Colonic mucosa (tissue), 4 donors: Measurements from ENCODE around the gene OBI1. TPM values are rescaled to one million over a fixed set of nuclear protein-coding genes. Genes with fewer than 3 reads are reported as not detected.

Source experiments
- DNase-seq: peaks from one replicate; pipeline ENCODE4 v3.0.0-alpha.2; 2020
- H3K27ac ChIP-seq: fragments of 200-600 bp; one replicate; pipeline ENCODE4 v1.8.0; 2021
- H3K27me3 ChIP-seq: fragments of 200-600 bp; one replicate; pipeline ENCODE4 v1.8.0; 2021
- H3K36me3 ChIP-seq: fragments of 200-600 bp; one replicate; pipeline ENCODE4 v1.8.0; 2021
- H3K4me1 ChIP-seq: fragments of 200-600 bp; one replicate; pipeline ENCODE4 v1.8.0; 2021; ENCODE audit warnings: mild to moderate bottlenecking
- H3K4me3 ChIP-seq: fragments of 200-600 bp; one replicate; pipeline ENCODE4 v1.8.0; 2021
- H3K9ac ChIP-seq, 2 donors: one replicate each; pipeline ENCODE4 v1.7.0; 2013; ENCODE audit warnings: control low read depth in 2 of 2, low read depth in 2 of 2, low read length in 2 of 2
- H3K9me3 ChIP-seq: fragments of 200-600 bp; one replicate; pipeline ENCODE4 v1.8.0; 2021
- CTCF ChIP-seq: fragments of 200-600 bp; IDR thresholded peaks from one replicate; pipeline ENCODE4 v1.8.0; 2022; ENCODE audit warnings: antibody characterized with exemption, mild to moderate bottlenecking
- intact Hi-C: fragments of 100-400 bp; cut with DNase I; formaldehyde crosslinking; loops from one replicate; pipeline ENCODE4 v1.14.1; 2022
- total RNA-seq, 2 donors: library from RNA; stranded (reverse); fragmentation: NEBNext Ultra II Directional in 1 of 2; extraction: Animal tissue kit (Norgen Biotek cat#: 25700) in 1 of 2; gene quantifications; one replicate each; pipeline ENCODE4 v1.2.1, GENCODE V29; 2021
- donor health status: healthy.
- donor health status: DM: no; HTN: no; CAD: no.
- donor health status: DM: no; HTN: no; CAD: no.

The OBI1 gene
- total RNA-seq, 2 donors from 2014 or later: 6.8 to 8.0 TPM

- Histone ChIP-seq H3K4me1 (peaks cover 7% of the 10 kb centered on the region), H3K9me3 (no peaks in the 10 kb centered on the region), H3K9ac (peak overlapping the region; percentile 53 to 87), H3K27ac (peak overlapping the region; percentile 48), H3K36me3 (no peaks in the 10 kb centered on the region), H3K4me3 (peak overlapping the region; percentile 94), H3K27me3 (no peaks in the 10 kb centered on the region)
- DNase-seq: no peak
- no peak for TF ChIP-seq CTCF
- intact Hi-C loops: loop anchor here (5.0 kb wide), 1 partner anchor 51 kb away; no protein-coding TSS in a partner anchor
Observed at GRCh38 chr13:78657699-78658629, 991 bp downstream of the OBI1 start.

- H3K9me3 ChIP-seq: no peaks in the 10 kb centered on the region
- intact Hi-C loops: loop anchor here (5.0 kb wide), 1 partner anchor 49 kb away; no protein-coding TSS in a partner anchor
- H3K4me1 ChIP-seq: peaks cover 7% of the 10 kb centered on the region
- H3K36me3 ChIP-seq: no peaks in the 10 kb centered on the region
- H3K27me3 ChIP-seq: no peaks in the 10 kb centered on the region
- no peak overlapping the region for H3K4me3 ChIP-seq
- DNase-seq: no peak
- no peak overlapping the region for H3K27ac ChIP-seq
- no peak for TF ChIP-seq CTCF
- H3K9ac ChIP-seq: no peak overlapping the region
Observed at GRCh38 chr13:78655906-78656305, 3.0 kb downstream of the OBI1 start.

- no peak overlapping the region for H3K27ac ChIP-seq
- H3K36me3 ChIP-seq: no peaks in the 10 kb centered on the region
- H3K4me3 ChIP-seq: no peak overlapping the region
- DNase-seq: no peak
- H3K27me3 ChIP-seq: no peaks in the 10 kb centered on the region
- no peak for TF ChIP-seq CTCF
- H3K4me1 ChIP-seq: peaks cover 7% of the 10 kb centered on the region
- H3K9ac ChIP-seq: no peak overlapping the region
- H3K9me3 ChIP-seq: no peaks in the 10 kb centered on the region
- intact Hi-C loops: loop anchor here (5.0 kb wide), 1 partner anchor 48 kb away; no protein-coding TSS in a partner anchor
Observed at GRCh38 chr13:78655007-78655406, 3.9 kb downstream of the OBI1 start.

GRCh38 chr13:78652651-78653050, 6.3 kb downstream of the OBI1 start:
- Histone ChIP-seq H3K36me3 (no peaks in the 10 kb centered on the region), H3K4me1 (peaks cover 2% of the 10 kb centered on the region), H3K9ac (no peak overlapping the region), H3K4me3 (no peak overlapping the region), H3K27me3 (no peaks in the 10 kb centered on the region), H3K9me3 (no peaks in the 10 kb centered on the region), H3K27ac (no peak overlapping the region)
- no peak for DNase-seq
- intact Hi-C loops: no loop called here
- TF ChIP-seq CTCF: no peak

GRCh38 chr13:78650717-78651083, 8.3 kb downstream of the OBI1 start:
- Histone ChIP-seq H3K9ac (no peak overlapping the region), H3K4me3 (no peak overlapping the region), H3K9me3 (no peaks in the 10 kb centered on the region), H3K36me3 (no peaks in the 10 kb centered on the region), H3K4me1 (peaks cover 7% of the 10 kb centered on the region), H3K27ac (no peak overlapping the region), H3K27me3 (no peaks in the 10 kb centered on the region)
- DNase-seq: no peak
- TF ChIP-seq CTCF: no peak
- intact Hi-C loops: no loop called here
